ENCODE data around the gene SPCS2. TPM values are rescaled to one million over a fixed set of nuclear protein-coding genes. Genes with fewer than 3 reads are reported as not detected.

SPCS2 gene
- 239 to 309 TPM (median 251 TPM) in 5 replicates for total RNA-seq (2022; extraction: Qiagen RNA extraction; ENCODE audit: low read depth)

GRCh38 chr11:74948898-74949752, at the start of gene SPCS2, which contains the start of gene XRRA1:
Gene SPCS2 (plus strand): TSS chr11:74949266. CDS start chr11:74949286, 20 bp downstream.
Gene XRRA1 (minus strand): TSS chr11:74949091. CDS start chr11:74940878, 8,213 bp downstream.

DNA sequence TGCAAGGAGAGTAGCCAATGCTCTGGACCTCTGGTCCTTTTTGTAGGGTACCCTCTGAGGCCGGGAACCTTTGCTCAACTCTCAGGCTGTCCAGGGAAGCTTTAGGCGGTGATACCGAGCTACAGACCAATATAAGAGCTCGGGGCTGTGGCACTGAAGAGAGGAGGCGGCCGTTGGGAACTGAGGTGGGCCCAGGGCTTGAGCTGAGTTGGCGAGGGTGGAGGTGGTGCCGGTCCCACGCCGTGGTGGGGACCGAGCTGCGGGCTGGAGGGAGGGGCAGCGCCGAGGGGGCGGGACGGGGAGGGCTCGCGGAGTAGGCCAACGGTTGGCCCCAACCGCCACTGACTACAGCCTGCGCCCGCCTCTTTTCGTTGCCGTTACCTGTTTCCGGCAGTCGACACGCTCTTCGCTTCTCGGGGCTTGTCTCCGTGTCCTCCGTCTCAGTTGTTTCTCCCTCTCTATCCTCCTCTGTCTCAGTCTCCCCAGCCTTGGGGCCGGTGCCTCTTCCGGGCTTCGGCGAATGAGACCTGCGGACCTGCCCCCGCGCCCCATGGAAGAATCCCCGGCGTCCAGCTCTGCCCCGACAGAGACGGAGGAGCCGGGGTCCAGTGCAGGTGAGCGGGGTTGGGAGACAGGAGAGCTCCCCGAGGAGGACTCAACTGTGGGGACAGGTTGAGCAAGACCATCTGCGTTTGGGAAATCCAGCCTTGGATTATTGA, 39.6 kb downstream of the SPCS2 start, which contains the start of gene NEU3:
NEU3 (plus strand) TSS at position 393 of the 719 bp plus-strand sequence; CDS start at position 521, 128 bp downstream.

Other genes starting within 250 kb of the SPCS2 start
- 3.4 to 5.0 TPM (median 4.5 TPM) in 5 replicates for gene CHRDL2, start 217.8 kb upstream of the SPCS2 start, total RNA-seq (2022; extraction: Qiagen RNA extraction; ENCODE audit: low read depth)
- gene RNF169, start 200.4 kb upstream of the SPCS2 start, total RNA-seq (2022; extraction: Qiagen RNA extraction; ENCODE audit: low read depth): 5.1 to 6.8 TPM (median 6.5 TPM) in 5 replicates
- 3.9 to 7.1 TPM (median 5.3 TPM) in 5 replicates for gene XRRA1, start 175 bp upstream of the SPCS2 start, total RNA-seq (2022; extraction: Qiagen RNA extraction; ENCODE audit: low read depth)
- 3.3 to 4.7 TPM (median 4.1 TPM) in 5 replicates for gene NEU3, start 39.7 kb downstream of the SPCS2 start, total RNA-seq (2022; extraction: Qiagen RNA extraction; ENCODE audit: low read depth)
- gene OR2AT4, start 147.6 kb downstream of the SPCS2 start, total RNA-seq (2022; extraction: Qiagen RNA extraction; ENCODE audit: low read depth): 0.01 TPM in 2 of 5 replicates, not detected in the others
- 3.2 to 6.3 TPM (median 4.2 TPM) in 5 replicates for gene SLCO2B1, start 201.8 kb downstream of the SPCS2 start, total RNA-seq (2022; extraction: Qiagen RNA extraction; ENCODE audit: low read depth)

All from A549 treated with DMSO at 1 μM for 4 hours (cell line).